ENCODE data around the gene SHC2. TPM values are rescaled to one million over a fixed set of nuclear protein-coding genes. Genes with fewer than 3 reads are reported as not detected.
"Not testable (repeated sequence)": the region's sequence is repeated elsewhere in the genome, so short reads cannot be mapped to it uniquely, and the experiment has no call there.

SHC2 gene
- total RNA-seq, 1 experiment from 2014 or later = 2.4 TPM

DNA sequence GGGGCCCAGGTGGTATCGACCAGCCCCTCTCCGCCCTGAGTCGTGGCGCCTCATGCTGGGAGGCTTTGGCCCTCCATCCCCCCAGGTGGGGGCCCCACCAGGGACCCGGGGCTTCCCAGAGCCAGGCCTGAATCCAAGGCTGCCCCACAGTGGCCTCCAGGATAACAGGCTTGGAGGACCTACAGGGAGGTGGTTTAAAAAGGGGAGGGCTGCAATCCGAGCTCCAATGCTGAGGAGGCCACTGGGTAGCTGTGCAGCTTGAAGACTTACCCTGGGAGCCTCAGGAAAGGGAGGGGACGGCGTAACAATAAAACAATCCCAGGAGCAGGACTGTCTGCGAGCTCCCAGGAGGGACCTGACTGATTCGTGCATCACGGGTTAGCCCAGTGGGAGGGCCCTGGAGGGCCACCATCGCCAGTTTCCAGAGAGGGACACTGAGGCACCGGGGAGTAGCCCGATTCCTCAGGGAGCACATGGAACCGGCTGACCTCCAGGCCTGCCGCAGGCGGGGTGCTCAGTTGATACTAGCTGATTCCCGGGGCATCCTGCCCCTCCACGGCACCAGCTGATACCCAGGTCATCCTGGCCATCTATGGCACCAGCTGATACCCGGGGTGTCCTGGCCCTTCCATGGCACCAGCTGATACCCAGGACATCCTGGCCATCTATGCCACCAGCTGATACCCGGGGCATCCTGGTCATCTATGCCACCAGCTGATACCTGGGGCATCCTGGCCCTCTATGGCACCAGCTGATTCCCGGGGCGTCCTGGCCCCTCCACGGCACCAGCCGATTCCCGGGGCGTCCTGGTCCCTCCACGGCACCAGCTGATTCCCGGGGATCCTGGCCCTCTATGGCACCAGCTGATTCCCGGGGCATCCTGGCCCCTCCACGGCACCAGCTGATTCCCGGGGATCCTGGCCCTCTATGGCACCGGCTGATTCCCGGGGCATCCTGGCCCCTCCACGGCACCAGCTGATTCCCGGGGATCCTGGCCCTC lies 48.2 kb downstream of the SHC2 start:
- no peaks in the 10 kb centered on the region for H3K9me3 ChIP-seq
- TF ChIP-seq, protein P1, sequence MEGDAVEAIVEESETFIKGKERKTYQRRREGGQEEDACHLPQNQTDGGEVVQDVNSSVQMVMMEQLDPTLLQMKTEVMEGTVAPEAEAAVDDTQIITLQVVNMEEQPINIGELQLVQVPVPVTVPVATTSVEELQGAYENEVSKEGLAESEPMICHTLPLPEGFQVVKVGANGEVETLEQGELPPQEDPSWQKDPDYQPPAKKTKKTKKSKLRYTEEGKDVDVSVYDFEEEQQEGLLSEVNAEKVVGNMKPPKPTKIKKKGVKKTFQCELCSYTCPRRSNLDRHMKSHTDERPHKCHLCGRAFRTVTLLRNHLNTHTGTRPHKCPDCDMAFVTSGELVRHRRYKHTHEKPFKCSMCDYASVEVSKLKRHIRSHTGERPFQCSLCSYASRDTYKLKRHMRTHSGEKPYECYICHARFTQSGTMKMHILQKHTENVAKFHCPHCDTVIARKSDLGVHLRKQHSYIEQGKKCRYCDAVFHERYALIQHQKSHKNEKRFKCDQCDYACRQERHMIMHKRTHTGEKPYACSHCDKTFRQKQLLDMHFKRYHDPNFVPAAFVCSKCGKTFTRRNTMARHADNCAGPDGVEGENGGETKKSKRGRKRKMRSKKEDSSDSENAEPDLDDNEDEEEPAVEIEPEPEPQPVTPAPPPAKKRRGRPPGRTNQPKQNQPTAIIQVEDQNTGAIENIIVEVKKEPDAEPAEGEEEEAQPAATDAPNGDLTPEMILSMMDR (IDR thresholded peaks at IDR 0.05; ENCODE audit: insufficient read depth in 1 of 2, low read depth in 1 of 2, low read length in 1 of 2, severe bottlenecking in 1 of 2, unreplicated experiment in 1 of 2) = no peak
- H3K27me3 ChIP-seq (replicated peaks; ENCODE audit: control insufficient read depth, insufficient read depth, low read length) = no peaks in the 10 kb centered on the region
- Mint-ChIP-seq H3K4me3 (ENCODE audit: unreplicated experiment) (no peak overlapping the region), H3K4me1 (ENCODE audit: low read depth, unreplicated experiment) (no peaks in the 10 kb centered on the region), H3K36me3 (ENCODE audit: insufficient read depth, unreplicated experiment) (no peaks in the 10 kb centered on the region), H3K9me3 (ENCODE audit: unreplicated experiment) (no peaks in the 10 kb centered on the region), H3K27me3 (ENCODE audit: insufficient read depth, unreplicated experiment) (peaks cover 5% of the 10 kb centered on the region), H3K27ac (ENCODE audit: unreplicated experiment) (no peak overlapping the region)
- CTCF ChIA-PET = interaction anchor here (0.6 to 1.2 kb wide), 2 partner anchors 10 to 30 kb away, joined by 3 to 4 read pairs; no protein-coding TSS in a partner anchor
- H3K36me3 ChIP-seq (ENCODE audit: control insufficient read depth, insufficient read depth, low read length) = no peaks in the 10 kb centered on the region
- no peak overlapping the region for H3K4me3 ChIP-seq (ENCODE audit: low read depth, low read length)
- H3K4me1 ChIP-seq = peaks cover 5% of the 10 kb centered on the region; the same call in 1 of the 2 replicates
- no peak for DNase-seq
- POLR2A ChIA-PET = no interaction called here
- intact Hi-C loops (cut with micrococcal nuclease; ENCODE audit: unreplicated experiment) = no loop called here
- no TSS peak for BruUV-seq (replicated peaks)

DNA sequence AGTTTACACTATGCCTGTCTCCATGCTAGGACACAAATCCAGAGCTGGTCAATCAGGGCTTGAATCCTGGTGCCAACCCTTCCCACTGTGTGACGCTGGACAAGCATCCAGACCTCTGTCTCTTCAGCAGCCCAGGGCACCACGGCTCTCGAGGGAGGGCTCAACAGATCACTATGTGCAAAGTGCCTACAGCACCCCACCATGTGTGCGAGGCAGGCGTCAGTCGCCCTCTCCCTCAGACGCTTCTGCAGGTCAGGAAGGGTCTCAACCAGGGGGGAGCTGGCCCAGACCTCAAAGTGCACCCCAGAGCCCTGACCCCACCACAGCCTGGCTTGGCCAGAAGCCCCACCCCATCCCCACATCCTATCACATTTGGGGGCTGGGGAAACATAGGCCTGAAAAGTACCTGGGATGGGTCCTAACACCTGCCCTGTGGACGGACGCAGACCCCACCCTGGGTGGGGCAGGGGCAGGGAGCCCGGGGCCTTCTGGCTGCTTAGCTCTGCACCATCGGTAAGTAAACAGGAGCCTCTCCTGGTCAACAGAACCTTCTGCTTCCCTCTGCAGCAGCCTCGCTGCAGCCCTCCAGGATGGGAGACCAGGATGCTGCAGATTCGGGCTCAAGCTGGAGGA lies 49.0 kb downstream of the SHC2 start:
- H3K36me3 ChIP-seq (ENCODE audit: control insufficient read depth, insufficient read depth, low read length) = no peaks in the 10 kb centered on the region
- POLR2A ChIA-PET = no interaction called here
- H3K4me1 ChIP-seq = peaks cover 5% of the 10 kb centered on the region; the same call in 1 of the 2 replicates
- BruUV-seq (replicated peaks) = no TSS peak
- Mint-ChIP-seq H3K36me3 (ENCODE audit: insufficient read depth, unreplicated experiment) (no peaks in the 10 kb centered on the region), H3K9me3 (ENCODE audit: unreplicated experiment) (no peaks in the 10 kb centered on the region), H3K4me1 (ENCODE audit: low read depth, unreplicated experiment) (no peaks in the 10 kb centered on the region), H3K27ac (ENCODE audit: unreplicated experiment) (no peak overlapping the region), H3K27me3 (ENCODE audit: insufficient read depth, unreplicated experiment) (peaks cover 5% of the 10 kb centered on the region), H3K4me3 (ENCODE audit: unreplicated experiment) (no peak overlapping the region)
- CTCF ChIA-PET = interaction anchor here (1.2 kb wide), 1 partner anchor 10 kb away, joined by 4 read pairs; no protein-coding TSS in a partner anchor
- intact Hi-C loops (cut with micrococcal nuclease; ENCODE audit: unreplicated experiment) = no loop called here
- no peak overlapping the region for H3K4me3 ChIP-seq (ENCODE audit: low read depth, low read length)
- TF ChIP-seq, protein P1 (IDR thresholded peaks at IDR 0.05; ENCODE audit: insufficient read depth in 1 of 2, low read depth in 1 of 2, low read length in 1 of 2, severe bottlenecking in 1 of 2, unreplicated experiment in 1 of 2) = no peak
- no peaks in the 10 kb centered on the region for H3K9me3 ChIP-seq
- H3K27me3 ChIP-seq (replicated peaks; ENCODE audit: control insufficient read depth, insufficient read depth, low read length) = no peaks in the 10 kb centered on the region
- DNase-seq = no peak

DNA sequence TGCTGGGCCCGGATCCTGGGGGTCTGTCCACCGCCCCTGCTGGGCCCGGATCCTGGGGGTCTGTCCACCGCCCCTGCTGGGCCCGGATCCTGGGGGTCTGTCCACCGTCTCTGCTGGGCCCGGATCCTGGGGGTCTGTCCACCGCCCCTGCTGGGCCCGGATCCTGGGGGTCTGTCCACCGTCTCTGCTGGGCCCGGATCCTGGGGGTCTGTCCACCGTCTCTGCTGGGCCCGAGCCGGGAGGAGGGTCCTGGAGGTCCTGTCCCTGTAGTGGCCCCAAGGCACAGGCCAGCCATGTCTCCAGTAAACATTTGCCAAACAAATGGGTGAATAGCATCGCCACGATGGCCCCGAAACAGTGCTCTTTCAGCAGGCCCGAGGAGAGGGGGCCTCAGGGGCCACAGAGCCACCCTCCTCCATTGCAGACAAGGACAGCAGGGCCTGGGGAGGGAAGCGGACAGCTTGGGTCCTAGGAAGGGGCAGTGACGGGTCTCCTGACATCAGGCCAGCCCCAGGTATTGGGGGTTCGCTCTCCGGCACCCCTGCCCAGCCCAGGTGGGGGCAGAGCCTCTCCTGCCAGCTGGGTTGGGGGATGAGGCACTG lies 49.6 kb downstream of the SHC2 start:
- H3K9me3 Mint-ChIP-seq (ENCODE audit: unreplicated experiment); H3K36me3 Mint-ChIP-seq (ENCODE audit: insufficient read depth, unreplicated experiment); CTCF ChIA-PET: not testable (repeated sequence)

More for the DNA sequence above, 49.6 kb downstream of the SHC2 start:
- H3K27ac Mint-ChIP-seq (ENCODE audit: unreplicated experiment); H3K9me3 ChIP-seq; H3K4me1 Mint-ChIP-seq (ENCODE audit: low read depth, unreplicated experiment); H3K4me3 Mint-ChIP-seq (ENCODE audit: unreplicated experiment); H3K27me3 ChIP-seq (replicated peaks; ENCODE audit: control insufficient read depth, insufficient read depth, low read length); DNase-seq; intact Hi-C loops (cut with micrococcal nuclease; ENCODE audit: unreplicated experiment); BruUV-seq (replicated peaks); POLR2A ChIA-PET; H3K36me3 ChIP-seq (ENCODE audit: control insufficient read depth, insufficient read depth, low read length); H3K4me3 ChIP-seq (ENCODE audit: low read depth, low read length); H3K27me3 Mint-ChIP-seq (ENCODE audit: insufficient read depth, unreplicated experiment); H3K4me1 ChIP-seq: not testable (repeated sequence)
